ENCODE measurements around the gene EPHB1.
A peak's percentile ranks its signal among the peaks of the same experiment; 100 is the strongest.

Gene EPHB1

DNA sequence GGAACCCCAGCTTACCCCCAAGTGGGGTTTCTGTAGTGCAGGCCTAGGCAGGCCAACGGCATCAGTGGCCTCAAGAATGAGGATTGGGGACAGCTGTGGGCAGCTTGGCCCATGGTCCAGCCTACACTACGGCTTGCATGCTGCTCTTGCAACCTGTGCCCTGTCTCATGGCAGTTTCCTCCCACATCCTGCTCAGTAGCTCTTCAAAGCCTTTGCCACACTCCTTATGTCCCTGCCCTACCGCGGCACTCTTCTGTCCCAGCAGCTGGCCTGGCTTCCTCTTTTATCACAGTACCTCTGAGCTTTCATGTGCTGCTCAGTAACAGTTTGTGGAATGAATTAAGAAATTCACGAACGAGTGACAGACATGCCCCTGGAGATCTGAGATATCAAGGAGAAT lies 431.0 kb downstream of the EPHB1 start:
- WGBS, 2 donors (ENCODE audit: extremely low coverage in 2 of 2, insufficient read length in 2 of 2, insufficient replicate concordance in 1 of 2), result no CpG with 5 or more reads among the region's 6 CpGs
- Histone ChIP-seq H2AK5ac (ENCODE audit: low read depth, low read length) (no peak overlapping the region), H3K18ac (ENCODE audit: low read length) (peak overlapping the region; percentile 22), H3K36me3 (replicated peaks in 1 of 2; ENCODE audit: control insufficient read depth in 2 of 2, insufficient read depth in 2 of 2, low read length in 2 of 2) (no peaks in the 10 kb centered on the region), H3K14ac (ENCODE audit: low read length) (peak overlapping the region; percentile 2), H3K9me3 (replicated peaks in 1 of 2; ENCODE audit: control insufficient read depth in 2 of 2, insufficient read depth in 1 of 2, low read depth in 1 of 2, low read length in 2 of 2) (peaks cover 0 to 2% of the 10 kb centered on the region in 2 donors), H4K91ac (ENCODE audit: low read depth, low read length, poor library complexity) (no peak overlapping the region), H2BK120ac (ENCODE audit: low read depth, low read length) (no peak overlapping the region), H2BK5ac (ENCODE audit: low read length) (no peak overlapping the region), H3K4me1 (ENCODE audit: control insufficient read depth in 2 of 2, insufficient read depth in 1 of 2, low read depth in 1 of 2, low read length in 2 of 2) (no peaks in the 10 kb centered on the region), H3K4me2 (ENCODE audit: insufficient read depth, low read length, poor library complexity, severe bottlenecking) (no peak overlapping the region), H3K23ac (ENCODE audit: low read depth, low read length, poor library complexity) (no peak overlapping the region), H3K9ac (ENCODE audit: low read depth, low read length, poor library complexity) (peak overlapping the region; percentile 34), H2AFZ (ENCODE audit: low read length) (no peak overlapping the region), H3K79me1 (ENCODE audit: low read depth, low read length) (no peaks in the 10 kb centered on the region), H2BK12ac (ENCODE audit: low read length) (peak overlapping the region; percentile 59), H3K4me3 (ENCODE audit: low read length in 2 of 2) (no peak overlapping the region), H4K8ac (ENCODE audit: low read depth, low read length) (no peak overlapping the region), H3K27me3 (ENCODE audit: control insufficient read depth in 3 of 3, insufficient read depth in 3 of 3, low read depth in 1 of 3, low read length in 3 of 3) (no peaks in the 10 kb centered on the region), H2BK15ac (ENCODE audit: low read length) (no peak overlapping the region), H3K27ac (replicated peaks; ENCODE audit: low read length) (no peak overlapping the region), H3K4ac (ENCODE audit: low read length) (no peak overlapping the region)
- no peak for DNase-seq (ENCODE audit: low spot score)

GRCh38 chr3:135228201-135228600 lies 433.1 kb downstream of the EPHB1 start:
- Histone ChIP-seq H3K14ac (ENCODE audit: low read length) (no peak overlapping the region), H2BK5ac (ENCODE audit: low read length) (no peak overlapping the region), H3K4me2 (ENCODE audit: insufficient read depth, low read length, poor library complexity, severe bottlenecking) (no peak overlapping the region), H3K4me1 (ENCODE audit: control insufficient read depth in 2 of 2, insufficient read depth in 1 of 2, low read depth in 1 of 2, low read length in 2 of 2) (peaks cover 0 to 2% of the 10 kb centered on the region in 2 donors), H4K8ac (ENCODE audit: low read depth, low read length) (no peak overlapping the region), H3K27me3 (ENCODE audit: control insufficient read depth in 3 of 3, insufficient read depth in 3 of 3, low read depth in 1 of 3, low read length in 3 of 3) (no peaks in the 10 kb centered on the region), H2BK15ac (ENCODE audit: low read length) (no peak overlapping the region), H2AK5ac (ENCODE audit: low read depth, low read length) (no peak overlapping the region), H3K18ac (ENCODE audit: low read length) (no peak overlapping the region), H3K9ac (ENCODE audit: low read depth, low read length, poor library complexity) (no peak overlapping the region), H2BK120ac (ENCODE audit: low read depth, low read length) (no peak overlapping the region), H2BK12ac (ENCODE audit: low read length) (no peak overlapping the region), H3K36me3 (replicated peaks in 1 of 2; ENCODE audit: control insufficient read depth in 2 of 2, insufficient read depth in 2 of 2, low read length in 2 of 2) (no peaks in the 10 kb centered on the region), H3K9me3 (replicated peaks in 1 of 2; ENCODE audit: control insufficient read depth in 2 of 2, insufficient read depth in 1 of 2, low read depth in 1 of 2, low read length in 2 of 2) (peaks cover 0 to 2% of the 10 kb centered on the region in 2 donors), H3K23ac (ENCODE audit: low read depth, low read length, poor library complexity) (no peak overlapping the region), H3K4me3 (ENCODE audit: low read length in 2 of 2) (no peak overlapping the region), H2AFZ (ENCODE audit: low read length) (no peak overlapping the region), H4K91ac (ENCODE audit: low read depth, low read length, poor library complexity) (no peak overlapping the region), H3K79me1 (ENCODE audit: low read depth, low read length) (no peaks in the 10 kb centered on the region), H3K27ac (replicated peaks; ENCODE audit: low read length) (no peak overlapping the region), H3K4ac (ENCODE audit: low read length) (no peak overlapping the region)
- WGBS, 2 donors (ENCODE audit: extremely low coverage in 2 of 2, insufficient read length in 2 of 2, insufficient replicate concordance in 1 of 2), result no CpG with 5 or more reads among the region's 3 CpGs
- no peak for DNase-seq (ENCODE audit: low spot score)

DNA sequence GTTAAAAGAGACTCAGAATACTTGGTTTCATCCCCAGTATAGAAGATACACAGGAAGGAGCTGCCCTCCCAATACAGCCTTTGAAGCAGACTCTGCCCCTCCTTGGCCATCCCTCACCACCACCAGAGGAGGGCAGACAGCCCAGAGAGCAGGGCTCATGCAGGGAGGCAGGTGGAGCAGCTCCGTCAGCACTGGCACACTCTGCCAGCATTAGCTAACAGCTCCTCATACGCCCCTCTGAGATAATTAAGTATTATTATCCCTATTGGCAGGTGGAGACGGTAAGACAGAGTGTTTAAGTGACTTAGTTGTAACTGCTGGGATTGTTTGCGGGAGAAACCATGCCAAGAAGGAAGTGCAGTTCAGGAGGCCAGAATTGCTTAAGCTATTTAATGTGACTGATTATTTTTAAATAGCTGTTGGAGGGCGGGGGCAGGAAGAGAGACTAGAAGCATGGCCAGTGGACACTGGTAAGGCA lies 434.0 kb downstream of the EPHB1 start:
- Histone ChIP-seq H2AFZ (ENCODE audit: low read length) (no peak overlapping the region), H2BK15ac (ENCODE audit: low read length) (no peak overlapping the region), H3K4me3 (ENCODE audit: low read length in 2 of 2) (no peak overlapping the region), H4K91ac (ENCODE audit: low read depth, low read length, poor library complexity) (no peak overlapping the region), H3K36me3 (replicated peaks in 1 of 2; ENCODE audit: control insufficient read depth in 2 of 2, insufficient read depth in 2 of 2, low read length in 2 of 2) (no peaks in the 10 kb centered on the region), H3K9me3 (replicated peaks in 1 of 2; ENCODE audit: control insufficient read depth in 2 of 2, insufficient read depth in 1 of 2, low read depth in 1 of 2, low read length in 2 of 2) (peaks cover 0 to 2% of the 10 kb centered on the region in 2 donors), H3K14ac (ENCODE audit: low read length) (no peak overlapping the region), H3K23ac (ENCODE audit: low read depth, low read length, poor library complexity) (no peak overlapping the region), H3K27ac (replicated peaks; ENCODE audit: low read length) (no peak overlapping the region), H2AK5ac (ENCODE audit: low read depth, low read length) (no peak overlapping the region), H3K4ac (ENCODE audit: low read length) (no peak overlapping the region), H3K79me1 (ENCODE audit: low read depth, low read length) (no peaks in the 10 kb centered on the region), H3K18ac (ENCODE audit: low read length) (no peak overlapping the region), H2BK5ac (ENCODE audit: low read length) (no peak overlapping the region), H2BK120ac (ENCODE audit: low read depth, low read length) (no peak overlapping the region), H3K4me2 (ENCODE audit: insufficient read depth, low read length, poor library complexity, severe bottlenecking) (no peak overlapping the region), H4K8ac (ENCODE audit: low read depth, low read length) (no peak overlapping the region), H3K9ac (ENCODE audit: low read depth, low read length, poor library complexity) (no peak overlapping the region), H3K4me1 (ENCODE audit: control insufficient read depth in 2 of 2, insufficient read depth in 1 of 2, low read depth in 1 of 2, low read length in 2 of 2) (peaks cover 0 to 2% of the 10 kb centered on the region in 2 donors), H3K27me3 (ENCODE audit: control insufficient read depth in 3 of 3, insufficient read depth in 3 of 3, low read depth in 1 of 3, low read length in 3 of 3) (no peaks in the 10 kb centered on the region), H2BK12ac (ENCODE audit: low read length) (no peak overlapping the region)
- no CpG with 5 or more reads among the region's 5 CpGs for WGBS, 2 donors (ENCODE audit: extremely low coverage in 2 of 2, insufficient read length in 2 of 2, insufficient replicate concordance in 1 of 2)
- no peak for DNase-seq (ENCODE audit: low spot score)

GRCh38 chr3:135231737-135232136 lies 436.7 kb downstream of the EPHB1 start:
- DNase-seq (ENCODE audit: low spot score), result no peak
- H2AK5ac ChIP-seq (ENCODE audit: low read depth, low read length), result no peak overlapping the region
- no peak overlapping the region for H2BK5ac ChIP-seq (ENCODE audit: low read length)
- no peak overlapping the region for H3K18ac ChIP-seq (ENCODE audit: low read length)
- no peak overlapping the region for H4K91ac ChIP-seq (ENCODE audit: low read depth, low read length, poor library complexity)
- H3K14ac ChIP-seq (ENCODE audit: low read length), result no peak overlapping the region
- no peak overlapping the region for H2BK12ac ChIP-seq (ENCODE audit: low read length)
- no peaks in the 10 kb centered on the region for H3K79me1 ChIP-seq (ENCODE audit: low read depth, low read length)
- H3K27ac ChIP-seq (replicated peaks; ENCODE audit: low read length), result no peak overlapping the region
- no peaks in the 10 kb centered on the region for H3K27me3 ChIP-seq (ENCODE audit: control insufficient read depth in 3 of 3, insufficient read depth in 3 of 3, low read depth in 1 of 3, low read length in 3 of 3)
- peaks cover 0 to 2% of the 10 kb centered on the region in 2 donors for H3K9me3 ChIP-seq (replicated peaks in 1 of 2; ENCODE audit: control insufficient read depth in 2 of 2, insufficient read depth in 1 of 2, low read depth in 1 of 2, low read length in 2 of 2)
- no peak overlapping the region for H3K4me3 ChIP-seq (ENCODE audit: low read length in 2 of 2)
- no CpG with 5 or more reads among the region's 2 CpGs for WGBS, 2 donors (ENCODE audit: extremely low coverage in 2 of 2, insufficient read length in 2 of 2, insufficient replicate concordance in 1 of 2)
- no peak overlapping the region for H2BK120ac ChIP-seq (ENCODE audit: low read depth, low read length)
- H2BK15ac ChIP-seq (ENCODE audit: low read length), result no peak overlapping the region
- no peak overlapping the region for H3K4me2 ChIP-seq (ENCODE audit: insufficient read depth, low read length, poor library complexity, severe bottlenecking)
- no peak overlapping the region for H4K8ac ChIP-seq (ENCODE audit: low read depth, low read length)
- H3K23ac ChIP-seq (ENCODE audit: low read depth, low read length, poor library complexity), result no peak overlapping the region
- no peak overlapping the region for H3K9ac ChIP-seq (ENCODE audit: low read depth, low read length, poor library complexity)
- H3K4ac ChIP-seq (ENCODE audit: low read length), result no peak overlapping the region
- H2AFZ ChIP-seq (ENCODE audit: low read length), result no peak overlapping the region
- H3K4me1 ChIP-seq (ENCODE audit: control insufficient read depth in 2 of 2, insufficient read depth in 1 of 2, low read depth in 1 of 2, low read length in 2 of 2), result peaks cover 0 to 2% of the 10 kb centered on the region in 2 donors
- no peaks in the 10 kb centered on the region for H3K36me3 ChIP-seq (replicated peaks in 1 of 2; ENCODE audit: control insufficient read depth in 2 of 2, insufficient read depth in 2 of 2, low read length in 2 of 2)
